HG02943 (cell line): ENCODE results near the gene NKTR.
"Not testable (repeated sequence)": the region's sequence is repeated elsewhere in the genome, so short reads cannot be mapped to it uniquely, and the experiment has no call there.

Experiments
- ATAC-seq: cut with Tn5 transposase; IDR thresholded peaks from one replicate; pipeline ENCODE4 v1.9.1; 2021; ENCODE audit warnings: mild to moderate bottlenecking, low read depth, moderate library complexity; ENCODE audit not compliant: unreplicated experiment

The NKTR gene

DNA sequence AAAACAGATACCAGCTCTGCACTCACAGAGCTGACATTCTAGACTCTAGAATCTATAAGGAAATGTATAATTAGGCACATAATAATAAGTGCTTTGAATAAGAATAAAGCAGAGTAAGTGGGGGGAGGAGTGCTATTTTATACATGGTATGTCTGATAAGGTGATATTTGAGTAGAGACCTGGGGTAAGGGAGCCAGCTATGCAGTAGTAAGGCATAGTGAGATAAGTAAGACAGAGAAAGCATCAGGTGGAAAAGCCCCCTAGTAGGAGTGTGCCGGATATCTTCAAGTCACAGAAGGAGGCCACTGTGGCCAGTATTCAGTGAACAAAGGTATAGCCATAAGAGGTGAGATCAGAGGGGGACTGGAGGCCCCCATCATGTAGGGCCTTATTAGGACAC lies 6.9 kb upstream of the NKTR start:
- no peak for ATAC-seq

DNA sequence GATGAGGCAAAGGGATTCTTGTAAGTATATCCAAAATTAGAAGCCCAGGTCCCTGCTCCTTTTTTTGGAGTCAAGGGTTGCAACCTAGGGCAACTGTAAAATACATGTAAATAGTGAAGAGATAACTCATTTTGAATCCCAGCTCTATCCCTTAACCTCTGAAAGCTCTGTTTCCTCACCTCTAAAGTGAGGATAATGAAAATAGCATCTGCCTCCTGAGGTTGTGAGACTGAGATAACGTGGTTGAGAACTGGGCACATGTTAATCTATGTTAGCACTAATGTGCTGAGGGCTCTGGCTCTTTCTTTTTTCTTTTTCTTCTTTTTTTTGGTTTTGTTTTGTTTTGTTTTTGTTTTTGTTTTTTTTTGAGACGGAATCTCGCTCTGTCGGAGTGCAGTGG lies 4.8 kb upstream of the NKTR start:
- no peak for ATAC-seq

DNA sequence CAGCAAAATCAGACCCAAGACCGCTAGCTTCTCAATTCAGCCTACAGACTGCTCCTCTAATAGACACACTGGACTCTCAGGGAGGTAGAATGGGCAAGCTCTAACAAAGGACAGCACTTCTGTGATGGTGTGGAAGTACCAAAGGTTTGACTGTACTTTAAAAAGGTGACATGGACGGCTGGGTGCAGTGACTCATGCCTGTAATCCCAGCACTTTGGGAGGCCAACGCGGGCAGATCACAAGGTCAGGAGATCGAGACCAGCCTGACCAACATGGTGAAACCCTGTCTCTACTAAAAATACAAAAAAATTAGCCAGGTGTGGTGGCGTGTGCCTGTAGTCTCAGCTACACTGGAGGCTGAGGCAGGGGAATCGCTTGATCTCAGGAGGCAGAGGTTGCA lies 3.4 kb upstream of the NKTR start:
- ATAC-seq: not testable (repeated sequence)

DNA sequence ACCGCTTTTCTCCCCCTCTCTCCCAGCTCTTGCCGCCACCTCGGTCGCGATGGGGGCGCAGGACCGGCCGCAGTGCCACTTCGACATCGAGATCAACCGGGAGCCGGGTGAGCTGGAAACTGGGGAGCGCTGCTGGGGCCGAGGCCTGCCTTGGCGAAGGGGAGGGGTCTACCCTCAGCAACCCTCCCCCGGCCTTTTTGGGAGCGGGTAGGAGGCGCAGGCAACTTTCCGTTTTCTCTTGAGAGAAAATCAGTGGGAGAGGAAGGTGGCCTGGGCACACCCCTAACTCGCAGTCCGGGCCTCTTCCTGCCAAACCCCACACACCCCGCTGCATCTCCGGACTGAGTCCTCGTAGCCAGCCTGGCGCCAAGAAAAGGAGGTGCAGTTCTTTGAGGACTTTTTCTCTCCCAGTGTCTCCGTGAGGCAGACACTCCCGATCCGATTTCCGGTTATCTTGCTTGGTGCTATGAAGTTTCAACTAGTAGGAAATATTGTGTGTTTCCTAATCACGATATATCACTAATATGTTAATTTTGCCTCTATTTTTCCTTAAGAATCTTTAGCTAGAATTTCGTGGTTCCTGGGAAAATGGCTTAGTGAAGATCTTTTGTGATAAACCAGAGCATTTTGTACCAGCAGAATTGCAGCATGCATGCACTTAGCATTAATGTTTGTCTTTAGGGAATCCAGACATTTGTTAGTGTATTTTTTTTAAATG lies 631 bp downstream of the NKTR start:
- ATAC-seq: no peak

DNA sequence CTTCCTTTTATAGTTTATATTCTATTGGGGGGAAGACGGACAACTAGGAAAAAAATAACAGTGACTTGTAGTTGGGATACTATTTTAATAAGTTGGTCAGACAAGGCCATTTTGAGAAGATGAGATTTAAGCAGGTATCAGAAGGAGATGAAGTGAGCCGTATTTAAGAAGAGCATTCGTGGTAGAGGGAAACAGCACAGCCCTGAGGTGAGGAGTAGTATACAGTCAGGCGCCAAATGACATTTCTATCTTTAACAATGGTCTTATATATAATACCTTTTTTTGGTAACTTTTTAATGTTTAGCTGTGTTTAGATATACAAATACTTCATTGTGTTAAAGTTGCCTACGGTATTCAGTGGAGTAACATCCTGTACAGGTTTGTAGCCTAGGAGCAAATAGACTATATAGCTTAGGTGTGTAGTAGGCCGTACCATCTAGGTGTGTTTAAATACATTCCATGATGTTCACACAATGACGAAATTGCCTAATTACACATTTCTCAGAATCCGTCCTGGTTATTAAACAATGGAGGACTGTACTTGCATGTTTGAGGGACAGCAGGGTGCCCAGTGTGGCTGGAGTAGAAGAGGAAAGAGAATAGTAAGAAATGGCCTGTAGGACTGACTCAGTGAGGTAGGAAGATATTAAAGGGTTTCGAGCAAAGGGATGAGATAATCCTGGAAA lies 1.6 kb downstream of the NKTR start:
- no peak for ATAC-seq

DNA sequence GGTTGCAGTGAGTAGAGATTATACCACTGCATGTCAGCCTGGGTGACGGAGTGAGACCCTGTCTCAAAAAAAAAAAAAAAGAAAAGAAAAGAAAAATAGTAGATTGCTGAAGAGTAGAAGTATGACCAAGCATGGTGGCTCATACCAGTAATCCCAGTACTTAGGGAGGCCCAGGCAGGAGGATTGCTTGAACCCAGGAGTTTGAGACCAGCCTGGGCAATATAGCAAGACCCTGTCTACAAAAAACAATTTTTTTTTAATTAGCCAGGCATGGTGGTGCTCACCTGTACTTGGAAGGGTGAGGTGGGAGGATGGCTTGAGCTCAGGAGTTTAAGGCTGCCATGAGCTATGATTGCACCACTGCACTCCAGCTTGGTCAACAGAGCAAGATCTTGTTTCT lies 2.5 kb downstream of the NKTR start:
- ATAC-seq: no peak

DNA sequence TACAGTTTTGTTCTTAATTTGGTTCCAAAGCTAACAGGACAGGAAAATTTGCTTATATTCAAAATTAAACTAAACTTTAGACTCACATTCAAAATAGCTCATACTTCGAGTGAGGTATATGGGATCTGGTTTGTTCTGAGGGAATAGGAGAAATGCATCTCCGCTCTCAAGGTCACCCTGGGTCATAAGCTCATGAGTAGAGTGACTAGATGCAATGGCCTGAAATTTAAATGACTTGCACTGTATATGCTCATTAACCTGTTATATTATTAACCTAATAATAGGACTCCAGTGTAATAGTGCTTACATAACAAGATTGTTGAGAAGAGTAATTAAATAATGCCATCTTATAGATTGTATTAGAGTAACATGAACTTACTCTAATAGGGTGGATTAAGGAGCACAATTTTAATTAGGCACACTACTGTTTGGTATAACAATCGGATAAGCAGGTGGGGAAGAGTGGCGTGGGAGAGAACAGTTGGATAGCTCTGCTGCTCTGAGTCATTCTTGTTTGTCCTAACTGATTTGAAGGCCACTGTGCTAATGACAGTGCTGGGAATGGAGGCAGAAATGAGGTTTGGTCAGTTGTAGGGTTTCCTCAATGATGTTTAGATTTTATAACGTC lies 5.2 kb downstream of the NKTR start:
- ATAC-seq: no peak

DNA sequence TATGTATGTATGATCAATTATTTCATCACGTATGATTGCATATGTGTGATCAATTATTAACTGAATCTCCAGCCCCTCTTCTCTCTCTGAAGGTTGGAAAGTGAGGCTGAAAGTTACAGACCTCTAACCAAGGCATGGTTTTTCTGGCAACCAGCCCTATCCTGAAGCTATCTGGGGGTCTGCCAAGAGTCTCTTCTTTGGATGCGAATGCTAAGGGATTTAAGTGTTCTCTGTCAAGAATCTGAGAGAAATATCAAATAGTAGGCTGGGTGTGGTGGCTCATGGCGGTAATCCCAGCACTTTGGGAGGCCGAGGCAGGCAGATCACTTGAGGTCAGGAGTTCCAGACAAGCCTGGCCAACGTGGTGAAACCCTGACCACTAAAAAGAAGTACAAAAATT lies 8.1 kb downstream of the NKTR start:
- ATAC-seq: no peak

DNA sequence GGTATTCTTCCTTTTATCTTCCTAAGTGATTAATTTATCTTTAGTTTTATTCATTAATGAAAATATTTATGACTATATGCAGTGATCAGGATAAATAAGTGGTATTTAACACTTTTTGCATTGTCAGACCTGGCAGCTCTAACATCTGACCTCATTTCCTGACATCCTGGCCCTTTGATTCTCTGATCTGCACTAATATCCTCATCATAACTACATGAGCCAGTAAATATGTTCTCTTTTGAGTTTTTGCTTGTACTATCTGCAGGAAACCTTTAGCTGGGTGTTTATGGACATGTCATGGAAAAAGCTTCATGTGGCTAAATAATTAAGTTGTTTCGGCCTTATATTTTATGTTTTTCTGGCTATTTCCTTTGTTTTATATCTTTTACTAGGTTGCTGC lies 10.5 kb downstream of the NKTR start:
- no peak for ATAC-seq

DNA sequence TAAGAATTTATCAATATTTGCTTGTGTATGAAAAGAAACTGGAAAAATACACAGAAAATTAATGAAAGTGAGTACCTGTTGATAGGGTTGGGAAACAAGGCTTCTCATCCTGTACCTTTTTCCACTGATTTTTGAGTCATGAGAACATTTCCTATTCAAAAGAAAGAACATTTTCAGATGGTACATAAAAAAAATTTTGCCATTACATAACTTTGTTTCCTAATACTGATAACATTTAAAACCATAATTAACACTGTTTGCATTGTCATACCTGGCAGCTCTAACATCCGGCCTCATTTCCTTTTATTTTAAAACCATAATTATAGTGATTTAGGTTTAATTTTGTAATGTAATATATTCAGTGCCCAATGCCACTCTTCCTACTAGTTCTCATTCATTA lies 11.7 kb downstream of the NKTR start:
- ATAC-seq: no peak

DNA sequence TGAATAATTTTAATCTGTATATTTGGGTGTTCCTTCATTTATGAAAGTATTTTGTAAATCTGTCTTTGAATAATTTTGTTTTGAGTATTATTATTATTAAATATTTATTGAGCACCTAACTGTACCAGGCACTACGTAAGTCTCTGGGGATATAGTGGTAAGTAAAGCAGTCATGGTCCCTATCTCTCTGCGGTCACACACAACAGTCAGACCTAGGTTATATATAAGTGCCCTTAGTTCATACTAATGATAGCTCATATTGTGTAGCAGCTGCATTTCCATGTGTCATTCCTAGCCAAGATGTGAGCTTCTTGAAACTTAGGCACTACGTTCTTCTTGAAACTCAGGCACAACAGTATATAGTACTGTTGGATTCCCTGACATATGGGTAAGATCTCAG lies 12.4 kb downstream of the NKTR start:
- ATAC-seq: no peak

DNA sequence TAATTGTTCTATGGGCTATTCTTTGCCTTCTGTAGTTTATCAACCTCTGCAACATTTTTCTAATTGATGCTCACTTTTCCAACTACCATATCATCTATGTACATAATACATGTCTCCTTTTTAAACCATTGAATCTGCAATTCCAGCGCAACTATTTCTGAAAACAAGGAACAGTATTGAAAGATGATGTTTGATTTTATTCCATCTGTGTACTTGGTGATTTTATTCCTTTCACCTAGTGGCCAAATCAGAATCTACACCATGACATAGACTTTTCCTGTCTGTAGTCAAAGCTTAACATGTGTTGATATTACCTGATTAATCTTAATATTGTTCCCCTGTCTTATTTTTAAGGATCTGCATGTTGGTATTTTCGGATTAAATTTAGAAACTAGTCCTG lies 13.0 kb downstream of the NKTR start:
- ATAC-seq: no peak

DNA sequence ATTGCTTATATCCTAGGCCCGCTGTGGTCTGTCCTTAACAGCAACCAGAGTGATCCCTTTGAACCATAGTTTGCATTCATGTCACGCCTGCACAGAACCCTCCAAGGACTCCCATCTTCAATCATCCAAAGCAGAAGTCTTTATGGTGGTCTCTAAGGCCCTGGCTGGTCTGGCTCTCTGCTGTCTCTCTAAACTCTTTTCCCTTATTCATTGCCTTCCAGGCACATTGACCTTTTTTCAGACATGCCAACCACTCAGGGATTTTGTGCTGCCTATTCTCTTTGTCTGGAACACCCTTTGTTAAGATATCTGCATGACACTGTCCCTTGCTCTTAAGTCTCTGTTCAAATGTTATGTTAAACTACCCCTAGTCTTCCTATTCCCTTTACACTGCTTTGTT lies 31.1 kb downstream of the NKTR start:
- ATAC-seq: no peak

DNA sequence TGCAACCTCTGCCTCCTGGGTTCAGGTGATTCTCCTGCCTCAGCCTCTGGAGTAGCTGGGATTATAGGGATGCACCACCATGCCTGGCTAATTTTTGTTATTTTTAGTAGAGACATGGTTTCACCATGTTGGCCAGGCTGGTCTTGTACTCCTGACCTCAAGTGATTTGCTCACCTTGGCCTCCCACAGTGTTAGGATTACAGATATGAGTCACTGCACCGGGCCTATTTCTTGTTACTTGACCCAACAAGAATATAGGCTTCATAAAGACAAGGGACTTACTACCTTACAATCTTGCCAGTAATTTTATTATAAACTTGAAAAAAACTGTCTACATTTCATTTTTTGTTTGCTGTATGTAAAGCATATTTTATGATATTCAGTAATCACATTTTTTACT lies 31.7 kb downstream of the NKTR start:
- no peak for ATAC-seq

DNA sequence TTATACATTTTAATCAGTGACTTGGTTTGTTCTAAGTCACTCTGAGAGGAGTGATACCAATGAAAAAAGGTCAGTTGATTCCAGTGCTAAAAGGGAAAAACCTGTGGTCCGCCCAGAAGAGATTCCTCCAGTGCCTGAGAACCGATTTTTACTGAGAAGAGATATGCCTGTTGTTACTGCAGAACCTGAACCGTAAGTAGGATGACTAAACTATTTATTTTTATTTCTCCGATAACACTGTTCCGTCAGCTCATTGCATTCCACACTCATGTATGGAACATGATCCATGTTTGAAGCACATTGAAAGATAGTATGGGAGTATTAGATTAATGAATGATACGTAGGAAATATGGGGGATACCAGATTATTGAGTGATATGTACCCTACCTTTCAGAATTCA lies 33.1 kb downstream of the NKTR start:
- no peak for ATAC-seq

DNA sequence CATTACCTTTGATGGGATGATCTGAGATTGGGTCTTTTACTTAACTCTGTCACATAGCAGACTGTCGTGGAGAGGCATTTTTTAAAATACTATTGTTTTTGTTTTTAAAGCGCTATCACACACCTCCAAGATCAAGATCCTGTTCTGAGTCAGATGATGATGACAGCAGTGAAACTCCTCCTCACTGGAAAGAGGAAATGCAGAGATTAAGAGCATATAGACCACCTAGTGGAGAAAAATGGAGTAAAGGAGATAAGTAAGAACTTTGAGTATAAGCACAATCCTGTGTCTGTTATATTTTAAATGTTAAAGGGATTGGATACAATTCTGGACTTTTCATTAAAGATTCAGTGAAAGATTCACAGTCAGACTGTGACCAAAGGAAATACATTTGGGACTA lies 34.6 kb downstream of the NKTR start:
- no peak for ATAC-seq

DNA sequence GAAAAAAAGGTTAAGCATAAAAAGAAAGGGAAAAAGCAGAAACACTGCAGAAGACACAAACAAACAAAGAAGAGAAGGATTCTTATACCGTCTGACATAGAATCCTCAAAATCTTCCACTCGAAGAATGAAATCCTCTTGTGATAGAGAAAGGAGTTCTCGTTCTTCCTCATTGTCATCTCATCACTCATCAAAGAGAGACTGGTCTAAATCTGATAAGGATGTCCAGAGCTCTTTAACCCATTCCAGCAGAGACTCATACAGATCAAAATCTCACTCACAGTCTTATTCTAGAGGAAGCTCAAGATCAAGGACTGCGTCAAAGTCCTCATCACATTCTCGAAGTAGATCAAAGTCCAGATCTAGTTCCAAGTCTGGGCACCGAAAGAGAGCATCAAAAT lies 36.5 kb downstream of the NKTR start:
- no peak for ATAC-seq

DNA sequence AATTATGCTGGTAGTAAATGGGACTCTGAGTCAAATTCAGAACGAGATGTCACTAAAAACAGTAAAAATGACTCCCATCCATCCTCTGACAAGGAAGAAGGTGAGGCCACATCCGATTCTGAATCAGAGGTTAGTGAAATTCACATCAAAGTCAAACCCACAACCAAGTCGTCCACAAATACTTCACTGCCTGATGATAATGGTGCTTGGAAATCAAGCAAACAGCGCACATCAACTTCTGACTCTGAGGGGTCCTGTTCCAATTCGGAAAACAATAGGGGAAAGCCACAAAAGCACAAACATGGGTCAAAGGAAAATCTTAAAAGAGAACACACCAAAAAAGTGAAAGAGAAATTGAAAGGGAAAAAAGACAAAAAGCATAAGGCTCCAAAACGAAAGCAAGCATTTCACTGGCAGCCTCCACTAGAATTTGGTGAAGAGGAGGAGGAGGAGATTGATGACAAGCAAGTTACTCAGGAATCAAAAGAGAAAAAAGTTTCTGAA lies 37.9 kb downstream of the NKTR start:
- ATAC-seq: no peak

DNA sequence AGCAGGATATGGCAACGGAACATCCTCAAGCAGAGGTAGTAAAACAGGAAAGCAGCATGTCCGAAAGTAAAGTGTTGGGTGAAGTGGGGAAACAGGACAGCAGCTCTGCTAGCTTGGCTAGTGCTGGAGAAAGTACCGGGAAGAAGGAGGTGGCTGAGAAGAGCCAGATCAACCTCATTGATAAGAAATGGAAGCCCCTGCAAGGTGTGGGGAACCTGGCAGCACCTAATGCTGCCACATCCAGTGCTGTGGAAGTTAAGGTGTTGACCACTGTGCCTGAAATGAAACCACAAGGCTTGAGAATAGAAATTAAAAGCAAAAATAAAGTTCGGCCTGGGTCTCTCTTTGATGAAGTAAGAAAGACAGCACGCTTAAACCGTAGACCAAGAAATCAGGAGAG lies 38.7 kb downstream of the NKTR start:
- no peak for ATAC-seq

DNA sequence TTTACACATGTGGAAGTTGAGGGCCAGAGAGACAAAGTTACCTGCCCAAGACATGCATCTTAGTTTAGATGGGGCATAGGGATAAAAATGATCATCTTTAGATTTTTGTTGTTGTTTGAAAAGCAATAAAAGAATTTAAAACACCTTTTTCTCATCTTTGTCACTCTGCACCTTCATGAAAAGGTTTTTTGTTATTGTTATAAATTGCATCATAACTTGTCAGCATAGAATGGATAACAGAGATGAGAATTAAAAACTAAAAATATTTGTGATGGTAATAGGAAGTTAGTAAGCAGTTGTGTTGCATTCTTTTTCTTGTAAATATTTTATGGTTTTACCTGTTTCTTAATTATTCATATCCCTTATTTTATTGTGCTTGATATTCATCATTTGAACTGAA lies 39.6 kb downstream of the NKTR start:
- no peak for ATAC-seq

DNA sequence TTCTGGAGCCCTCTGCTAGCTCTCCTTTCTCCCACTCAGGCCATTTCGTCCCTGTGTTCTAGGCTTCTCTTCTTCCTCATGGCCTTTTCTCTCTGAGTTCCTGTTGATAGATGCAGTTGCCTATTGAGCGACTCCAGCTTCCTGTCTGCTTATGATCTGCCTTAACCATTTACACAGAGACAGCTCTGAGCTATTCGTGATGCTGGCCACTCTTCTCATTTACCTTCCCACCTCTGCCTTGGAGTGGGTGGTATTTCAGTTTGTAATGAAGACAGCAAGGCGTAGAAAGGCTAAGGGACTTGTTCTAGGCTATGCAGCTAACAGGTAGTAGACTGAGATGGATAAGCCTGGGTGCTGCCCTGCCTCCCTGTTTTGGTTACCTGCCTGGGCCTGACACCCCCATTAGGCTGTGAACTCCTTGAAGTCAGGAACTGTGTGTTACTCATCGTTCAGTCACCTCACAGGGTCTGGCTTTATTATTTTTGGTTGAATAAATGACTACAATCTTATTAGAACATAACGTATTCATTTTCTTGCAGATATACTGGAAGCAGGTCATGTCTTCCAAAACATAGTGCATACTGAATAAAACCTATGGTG lies 40.4 kb downstream of the NKTR start:
- no peak for ATAC-seq
